ENCODE measurements around the gene FNDC3A. TPM values are rescaled to one million over a fixed set of nuclear protein-coding genes. Genes with fewer than 3 reads are reported as not detected.
"Not testable (repeated sequence)": the region's sequence is repeated elsewhere in the genome, so short reads cannot be mapped to it uniquely, and the experiment has no call there.

FNDC3A gene
- total RNA-seq, 1 experiment from 2014 or later = 34.3 TPM

DNA sequence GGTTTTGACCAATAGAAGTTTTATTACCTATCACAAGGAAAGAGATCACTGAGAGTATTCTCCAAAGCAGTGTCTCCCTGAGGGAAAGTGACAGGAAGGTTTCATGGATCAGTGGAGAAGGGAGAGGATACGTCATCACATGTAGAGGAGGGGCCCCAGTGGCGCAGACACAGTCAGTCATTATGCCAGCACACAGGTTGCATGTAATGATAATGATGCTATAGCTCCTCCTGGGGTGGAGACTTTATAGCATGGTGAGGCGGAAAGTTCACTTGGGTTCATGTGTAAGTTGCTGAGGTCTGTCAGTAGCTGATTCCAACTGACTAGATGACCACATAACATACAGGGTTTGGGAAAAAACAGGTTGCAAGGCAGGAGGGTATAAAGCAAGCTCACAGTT is 88.8 kb downstream of the FNDC3A start:
- peaks cover 18% of the 10 kb centered on the region; the same call in 1 of the 2 replicates for H3F3A ChIP-seq (ENCODE audit: insufficient read depth, low read depth)
- H2AFZ ChIP-seq = no peak overlapping the region
- no TSS peak for BruUV-seq (replicated peaks)
- TF ChIP-seq EZH2 (IDR thresholded peaks at IDR 0.05; ENCODE audit: low read depth) = no peak
- TF ChIP-seq, protein P1, sequence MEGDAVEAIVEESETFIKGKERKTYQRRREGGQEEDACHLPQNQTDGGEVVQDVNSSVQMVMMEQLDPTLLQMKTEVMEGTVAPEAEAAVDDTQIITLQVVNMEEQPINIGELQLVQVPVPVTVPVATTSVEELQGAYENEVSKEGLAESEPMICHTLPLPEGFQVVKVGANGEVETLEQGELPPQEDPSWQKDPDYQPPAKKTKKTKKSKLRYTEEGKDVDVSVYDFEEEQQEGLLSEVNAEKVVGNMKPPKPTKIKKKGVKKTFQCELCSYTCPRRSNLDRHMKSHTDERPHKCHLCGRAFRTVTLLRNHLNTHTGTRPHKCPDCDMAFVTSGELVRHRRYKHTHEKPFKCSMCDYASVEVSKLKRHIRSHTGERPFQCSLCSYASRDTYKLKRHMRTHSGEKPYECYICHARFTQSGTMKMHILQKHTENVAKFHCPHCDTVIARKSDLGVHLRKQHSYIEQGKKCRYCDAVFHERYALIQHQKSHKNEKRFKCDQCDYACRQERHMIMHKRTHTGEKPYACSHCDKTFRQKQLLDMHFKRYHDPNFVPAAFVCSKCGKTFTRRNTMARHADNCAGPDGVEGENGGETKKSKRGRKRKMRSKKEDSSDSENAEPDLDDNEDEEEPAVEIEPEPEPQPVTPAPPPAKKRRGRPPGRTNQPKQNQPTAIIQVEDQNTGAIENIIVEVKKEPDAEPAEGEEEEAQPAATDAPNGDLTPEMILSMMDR (conservative IDR thresholded peaks at IDR 0.05) = no peak
- H3K27ac ChIP-seq = no peak overlapping the region
- no peak overlapping the region for H3K4me2 ChIP-seq
- no peaks in the 10 kb centered on the region for H3K27me3 ChIP-seq (ENCODE audit: insufficient read depth, low read depth)
- intact Hi-C loops (cut with micrococcal nuclease; ENCODE audit: unreplicated experiment) = no loop called here
- no peaks in the 10 kb centered on the region for H3K36me3 ChIP-seq (ENCODE audit: low read depth)
- H3K4me3 ChIP-seq = no peak overlapping the region
- ChIA-PET CTCF (no interaction called here), POLR2A (ENCODE audit: unreplicated experiment) (no interaction called here)
- no peaks in the 10 kb centered on the region for H3K9me2 ChIP-seq (ENCODE audit: insufficient read depth)
- H4K20me1 ChIP-seq (ENCODE audit: insufficient read depth) = no peaks in the 10 kb centered on the region
- no peaks in the 10 kb centered on the region for H3K79me2 ChIP-seq (ENCODE audit: low read depth)
- no peaks in the 10 kb centered on the region for H3K9me3 ChIP-seq (ENCODE audit: insufficient read depth, low read depth)
- no peak for DNase-seq
- peaks cover 29% of the 10 kb centered on the region for H3K4me1 ChIP-seq (replicated peaks; ENCODE audit: insufficient read depth)

DNA sequence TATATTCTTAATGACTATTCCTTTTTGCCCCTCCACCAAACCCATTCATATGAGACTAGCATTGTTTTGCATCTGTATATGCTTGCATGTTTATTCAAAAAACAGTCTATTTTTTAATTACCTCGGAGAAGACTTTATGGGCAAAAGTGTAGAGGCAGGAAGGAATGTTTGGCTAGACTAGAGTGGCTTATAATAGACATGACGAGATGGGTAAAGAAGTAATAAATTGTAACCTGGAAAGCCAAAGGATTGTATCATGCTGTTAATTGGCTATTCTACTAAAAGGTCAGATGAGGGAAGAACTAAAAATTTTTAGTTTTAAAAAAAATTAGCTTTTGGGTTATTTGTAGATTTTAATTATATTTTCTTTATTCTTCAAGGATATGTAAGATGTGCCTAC is 91.1 kb downstream of the FNDC3A start:
- no peaks in the 10 kb centered on the region for H3K9me3 ChIP-seq (ENCODE audit: insufficient read depth, low read depth)
- no peak overlapping the region for H3K27ac ChIP-seq
- H3K4me3 ChIP-seq = no peak overlapping the region
- no peaks in the 10 kb centered on the region for H4K20me1 ChIP-seq (ENCODE audit: insufficient read depth)
- H3K79me2 ChIP-seq (ENCODE audit: low read depth) = no peaks in the 10 kb centered on the region
- no peaks in the 10 kb centered on the region for H3K9me2 ChIP-seq (ENCODE audit: insufficient read depth)
- intact Hi-C loops (cut with micrococcal nuclease; ENCODE audit: unreplicated experiment) = no loop called here
- H3K36me3 ChIP-seq (ENCODE audit: low read depth) = no peaks in the 10 kb centered on the region
- H3K4me2 ChIP-seq = no peak overlapping the region
- H3K4me1 ChIP-seq (replicated peaks; ENCODE audit: insufficient read depth) = peaks cover 27% of the 10 kb centered on the region
- BruUV-seq (replicated peaks) = no TSS peak
- no peaks in the 10 kb centered on the region for H3K27me3 ChIP-seq (ENCODE audit: insufficient read depth, low read depth)
- peaks cover 15% of the 10 kb centered on the region; the same call in 1 of the 2 replicates for H3F3A ChIP-seq (ENCODE audit: insufficient read depth, low read depth)
- no peak for TF ChIP-seq EZH2 (IDR thresholded peaks at IDR 0.05; ENCODE audit: low read depth)
- TF ChIP-seq, protein P1 (conservative IDR thresholded peaks at IDR 0.05) = no peak
- H2AFZ ChIP-seq = no peak overlapping the region
- no peak for DNase-seq
- ChIA-PET POLR2A (ENCODE audit: unreplicated experiment) (interaction anchor here (0.6 kb wide), 1 partner anchor 506 kb away, joined by 4 read pairs; no protein-coding TSS in a partner anchor), CTCF (no interaction called here)

DNA sequence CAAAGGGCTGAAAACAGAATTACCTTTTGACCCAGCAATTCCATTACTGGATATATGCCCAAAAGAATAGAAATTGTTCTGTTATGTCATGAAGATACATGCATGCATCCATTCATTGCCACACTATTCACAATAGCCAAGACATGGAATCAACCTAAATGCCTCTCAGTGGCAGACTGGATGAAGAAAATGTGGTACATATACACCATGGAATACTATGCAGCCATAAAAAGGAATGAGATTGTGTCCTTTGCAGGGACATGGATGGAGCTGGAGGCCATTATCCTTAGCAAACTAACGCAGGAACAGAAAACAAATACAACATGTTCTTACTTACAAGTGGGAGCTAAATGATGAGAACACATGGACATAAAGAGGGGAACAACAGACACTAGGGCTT is 92.8 kb downstream of the FNDC3A start:
- H3K79me2 ChIP-seq (ENCODE audit: low read depth); H3K27ac ChIP-seq; H2AFZ ChIP-seq; DNase-seq; H4K20me1 ChIP-seq (ENCODE audit: insufficient read depth); H3K9me3 ChIP-seq (ENCODE audit: insufficient read depth, low read depth); BruUV-seq (replicated peaks); H3F3A ChIP-seq (ENCODE audit: insufficient read depth, low read depth); POLR2A ChIA-PET (ENCODE audit: unreplicated experiment); H3K4me2 ChIP-seq; H3K9me2 ChIP-seq (ENCODE audit: insufficient read depth); intact Hi-C loops (cut with micrococcal nuclease; ENCODE audit: unreplicated experiment); H3K4me3 ChIP-seq; H3K27me3 ChIP-seq (ENCODE audit: insufficient read depth, low read depth); CTCF ChIA-PET; H3K36me3 ChIP-seq (ENCODE audit: low read depth): not testable (repeated sequence)
- peaks cover 10% of the 10 kb centered on the region for H3K4me1 ChIP-seq (replicated peaks; ENCODE audit: insufficient read depth)

GRCh38 chr13:49070021-49070420 is 94.3 kb downstream of the FNDC3A start:
- H3K4me1 ChIP-seq (replicated peaks; ENCODE audit: insufficient read depth); H3K27me3 ChIP-seq (ENCODE audit: insufficient read depth, low read depth); H4K20me1 ChIP-seq (ENCODE audit: insufficient read depth); H3K9me2 ChIP-seq (ENCODE audit: insufficient read depth); H3K27ac ChIP-seq; DNase-seq; H3K4me3 ChIP-seq; H3K79me2 ChIP-seq (ENCODE audit: low read depth); BruUV-seq (replicated peaks); H3K36me3 ChIP-seq (ENCODE audit: low read depth); H3K9me3 ChIP-seq (ENCODE audit: insufficient read depth, low read depth); POLR2A ChIA-PET (ENCODE audit: unreplicated experiment); H2AFZ ChIP-seq; intact Hi-C loops (cut with micrococcal nuclease; ENCODE audit: unreplicated experiment); H3F3A ChIP-seq (ENCODE audit: insufficient read depth, low read depth); H3K4me2 ChIP-seq: not testable (repeated sequence)
- CTCF ChIA-PET = interaction anchor here (0.8 kb wide), 1 partner anchor 238 kb away, joined by 3 read pairs; no protein-coding TSS in a partner anchor

Measured in PC-9 (cell line).